K562 (cell line): ENCODE measurements around the gene SEC16A. TPM values are rescaled to one million over a fixed set of nuclear protein-coding genes. Genes with fewer than 3 reads are reported as not detected.

Experiments
- FUS ChIP-seq: fragments of 200-400 bp; formaldehyde crosslinking; optimal IDR thresholded peaks from 2 replicates; pipeline ENCODE3; 2017; ENCODE audit warnings: low read depth, low read length
- KDM5B ChIP-seq: fragments of 200-600 bp; sonication (generic); IDR thresholded peaks from 2 replicates; pipeline ENCODE4 v1.6.1; 2012; ENCODE audit warnings: low read depth, mild to moderate bottlenecking, moderate library complexity, low read length, control low read depth, inconsistent platforms; ENCODE audit not compliant: insufficient replicate concordance
- MAZ ChIP-seq, 2 experiments: fragments of 450-650 bp in 1 of 2; sonication (generic) in 1 of 2; formaldehyde crosslinking; IDR thresholded peaks in 1 of 2; conservative IDR thresholded peaks in 1 of 2; 2 replicates each; pipeline versions ENCODE4 v1.4.0 to v1.5.0; 2020; ENCODE audit warnings: mild to moderate bottlenecking in 1 of 2, missing genetic modification reagents in 1 of 2
- PCBP1 ChIP-seq: fragments of 200-400 bp; formaldehyde crosslinking; IDR thresholded peaks from 2 replicates; pipeline ENCODE4 v1.6.1; 2018; ENCODE audit warnings: mild to moderate bottlenecking, low read depth, low read length; ENCODE audit not compliant: poor library complexity, severe bottlenecking
- PYGO2 ChIP-seq: fragments of 450-650 bp; IDR thresholded peaks from 2 replicates; pipeline ENCODE4 v1.6.1; 2016; ENCODE audit warnings: mild to moderate bottlenecking, missing genetic modification characterization, moderate library complexity, missing compliant biosample characterization
- RBFOX2 ChIP-seq: fragments of 200-400 bp; formaldehyde crosslinking; IDR thresholded peaks from 2 replicates; pipeline ENCODE4 v1.6.1; 2017; ENCODE audit warnings: low read depth, mild to moderate bottlenecking, low read length, moderate library complexity
- RFX7 ChIP-seq: fragments of 250-450 bp; sonication (Bioruptor Pico); IDR thresholded peaks from 2 replicates; pipeline ENCODE4 v1.5.1; 2021; ENCODE audit warnings: mild to moderate bottlenecking
- SIN3A ChIP-seq, 2 experiments: fragments of 150-350 bp in 1 of 2; IDR thresholded peaks; 2 replicates each; pipeline ENCODE4 v1.6.1; 2011 to 2016; ENCODE audit warnings: borderline replicate concordance in 2 of 2, low read depth in 2 of 2, low read length in 2 of 2, mild to moderate bottlenecking in 2 of 2, moderate library complexity in 2 of 2; ENCODE audit not compliant: control insufficient read depth in 1 of 2
- TEAD4 ChIP-seq, 2 experiments: sonication (generic) in 1 of 2; formaldehyde crosslinking in 1 of 2; IDR thresholded peaks; 2 replicates each; pipeline versions ENCODE4 v1.6.1 to v1.8.0; 2012 to 2022; ENCODE audit warnings: borderline replicate concordance in 1 of 2, inconsistent platforms in 1 of 2, low read length in 1 of 2, mild to moderate bottlenecking in 1 of 2, missing genetic modification reagents in 1 of 2
- polyA plus RNA-seq, 8 experiments: library from polyadenylated mRNA; depleted of rRNA in 4 of 8; stranded (reverse) in 5 of 8; unstranded in 3 of 8; fragments of >200 nt; fragmentation: Nextera tagmentation in 2 of 8; fragmentation: Illumina TruSeq in 1 of 8; extraction: Ambion mirVana in 2 of 8; extraction: Trizol in 1 of 8; gene quantifications; 2 replicates each; pipeline versions ENCODE4 v1.2.1 to v1.2.3, GENCODE V29; 2011 to 2014; ENCODE audit warnings: inconsistent platforms in 1 of 8, missing spikeins in 1 of 8
- total RNA-seq, 7 experiments: library from RNA; depleted of rRNA in 6 of 7; stranded (reverse); fragments of >200 nt in 6 of 7; fragmentation: Illumina TruSeq in 2 of 7; extraction: Trizol in 2 of 7; gene quantifications; 2 replicates each; pipeline versions ENCODE4 v1.2.1 to v1.2.3, GENCODE V29; 2011 to 2021; ENCODE audit warnings: low replicate concordance in 1 of 7
- TF ChIP-seq, protein P1 (sequence below), 2 experiments: IDR thresholded peaks; 2 replicates each; pipeline ENCODE4 v1.6.1; 2011; ENCODE audit warnings: borderline replicate concordance in 1 of 2, control low read depth in 1 of 2, low read depth in 1 of 2, low read length in 1 of 2, mild to moderate bottlenecking in 1 of 2, mixed read lengths in 1 of 2, moderate library complexity in 1 of 2; ENCODE audit not compliant: insufficient read depth in 1 of 2, insufficient read length in 1 of 2, poor library complexity in 1 of 2, severe bottlenecking in 1 of 2; ENCODE audit errors: extremely low read depth in 1 of 2
- TF ChIP-seq, protein P2 (sequence below), 3 experiments: fragments of 200-800 bp in 1 of 3; fragments of 250-450 bp in 1 of 3; fragments of 450-650 bp in 1 of 3; sonication (Bioruptor Pico) in 1 of 3; sonication (Bioruptor generic) in 1 of 3; formaldehyde crosslinking in 1 of 3; IDR thresholded peaks; 2 replicates each; pipeline versions ENCODE4 v1.6.1 to v1.8.0; 2016 to 2022; ENCODE audit warnings: mild to moderate bottlenecking in 2 of 3, missing genetic modification characterization in 2 of 3, missing compliant biosample characterization in 1 of 3, moderate library complexity in 1 of 3
- TF ChIP-seq, protein P3 (sequence below), 3 experiments: IDR thresholded peaks in 2 of 3; conservative IDR thresholded peaks in 1 of 3; 2 replicates each; pipeline ENCODE4 v1.5.1; 2011 to 2012; ENCODE audit warnings: low read length in 3 of 3, mild to moderate bottlenecking in 3 of 3, control low read depth in 2 of 3, improper control_type of control experiment in 1 of 3, inconsistent platforms in 1 of 3, low read depth in 1 of 3, mixed read lengths in 1 of 3, moderate library complexity in 1 of 3; ENCODE audit not compliant: insufficient read depth in 2 of 3
- TF ChIP-seq, protein P4 (sequence below): sonication (generic); formaldehyde crosslinking; IDR thresholded peaks from 2 replicates; pipeline ENCODE4 v1.8.1; 2023; ENCODE audit warnings: mild to moderate bottlenecking, missing genetic modification reagents

The SEC16A gene
- total and polyA plus RNA-seq, 9 of the 15 experiments (the other 6 are each of a cell fraction or from before 2014, with no cell fraction given), result 8.3 to 62.8 (median 14.0) TPM

DNA sequence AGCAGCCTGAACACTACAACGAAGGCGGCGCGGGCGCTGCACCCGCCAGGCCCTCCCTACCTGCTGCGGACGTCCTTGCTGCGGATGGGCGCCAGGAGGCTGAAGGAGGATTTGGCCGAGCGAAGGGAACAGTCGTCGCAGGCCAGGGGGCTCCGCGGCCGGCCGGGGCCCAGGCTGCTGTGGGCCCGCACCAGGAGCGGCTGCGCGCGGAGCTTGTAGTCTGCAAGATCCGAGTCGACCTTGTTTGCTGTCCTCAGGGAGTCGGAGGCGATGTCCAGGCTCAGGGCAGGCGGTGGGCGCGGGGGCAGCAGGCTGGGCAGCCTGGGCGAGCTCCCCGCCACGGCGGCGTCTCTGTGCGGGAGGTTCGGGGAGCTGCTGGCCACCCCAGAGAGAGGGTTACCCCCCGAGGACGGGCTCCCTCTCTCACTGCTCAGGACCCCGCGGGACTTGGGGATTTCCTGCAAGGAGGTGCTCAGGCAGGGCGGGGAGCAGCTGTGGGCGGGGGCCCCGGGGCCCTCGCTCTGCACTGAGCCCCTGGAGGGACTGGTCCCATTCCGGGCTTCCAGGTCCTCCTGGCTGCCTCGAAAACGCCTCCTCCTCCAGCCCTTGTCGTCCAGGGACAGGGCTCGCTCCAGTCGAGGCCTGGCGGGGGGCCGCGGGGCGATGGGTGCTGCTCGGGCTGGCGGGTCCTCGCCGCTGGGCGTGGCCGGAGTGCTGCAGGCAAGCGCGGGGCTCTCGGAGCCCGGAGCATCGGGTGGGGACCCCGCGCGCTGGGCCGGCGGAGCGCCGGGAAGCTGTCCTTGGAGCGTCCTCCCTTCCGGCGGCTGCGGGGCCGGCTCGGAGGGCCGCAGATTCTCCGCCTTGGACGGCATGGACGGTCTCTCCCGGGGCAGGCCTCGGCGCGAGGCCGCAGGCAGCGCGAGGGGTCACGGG lies 44.0 kb downstream of the SEC16A start (continued):
- TF ChIP-seq, protein P1, sequence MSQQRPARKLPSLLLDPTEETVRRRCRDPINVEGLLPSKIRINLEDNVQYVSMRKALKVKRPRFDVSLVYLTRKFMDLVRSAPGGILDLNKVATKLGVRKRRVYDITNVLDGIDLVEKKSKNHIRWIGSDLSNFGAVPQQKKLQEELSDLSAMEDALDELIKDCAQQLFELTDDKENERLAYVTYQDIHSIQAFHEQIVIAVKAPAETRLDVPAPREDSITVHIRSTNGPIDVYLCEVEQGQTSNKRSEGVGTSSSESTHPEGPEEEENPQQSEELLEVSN (IDR thresholded peaks at IDR 0.05; ENCODE audit: borderline replicate concordance in 1 of 2, extremely low read depth in 1 of 2, insufficient read depth in 1 of 2, insufficient read length in 1 of 2, low read depth in 1 of 2, low read length in 1 of 2, poor library complexity in 1 of 2, severe bottlenecking in 1 of 2), result peak in 1 of 2 experiments; percentile 8
- TF ChIP-seq RBFOX2 (peak; percentile 38; the same call in 1 of the 2 replicates), FUS (no peak), PCBP1 (peak; percentile 20), PYGO2 (tag) (no peak), MAZ (CRISPR knock-in tag; conservative IDR thresholded peaks at IDR 0.05 in 1 of 2, IDR thresholded peaks at IDR 0.05 in 1 of 2) (0 out of 4 replicates have a peak, but pooled peaks of 1 of the 2 experiments have one; percentile 12), KDM5B (peak; percentile 9), TEAD4 (IDR thresholded peaks at IDR 0.05; ENCODE audit: low read length) (no peak), TEAD4 (CRISPR knock-in tag; IDR thresholded peaks at IDR 0.05; ENCODE audit: borderline replicate concordance) (0 out of 2 replicates have a peak, but pooled peaks have one; percentile 12), RFX7 (CRISPR knock-in tag) (no peak), SIN3A (IDR thresholded peaks at IDR 0.05; ENCODE audit: borderline replicate concordance in 2 of 2, control insufficient read depth in 1 of 2, low read depth in 2 of 2, low read length in 2 of 2) (peak; percentile 9 to 22; a peak in 1 of 4 replicates)
- TF ChIP-seq, protein P2, sequence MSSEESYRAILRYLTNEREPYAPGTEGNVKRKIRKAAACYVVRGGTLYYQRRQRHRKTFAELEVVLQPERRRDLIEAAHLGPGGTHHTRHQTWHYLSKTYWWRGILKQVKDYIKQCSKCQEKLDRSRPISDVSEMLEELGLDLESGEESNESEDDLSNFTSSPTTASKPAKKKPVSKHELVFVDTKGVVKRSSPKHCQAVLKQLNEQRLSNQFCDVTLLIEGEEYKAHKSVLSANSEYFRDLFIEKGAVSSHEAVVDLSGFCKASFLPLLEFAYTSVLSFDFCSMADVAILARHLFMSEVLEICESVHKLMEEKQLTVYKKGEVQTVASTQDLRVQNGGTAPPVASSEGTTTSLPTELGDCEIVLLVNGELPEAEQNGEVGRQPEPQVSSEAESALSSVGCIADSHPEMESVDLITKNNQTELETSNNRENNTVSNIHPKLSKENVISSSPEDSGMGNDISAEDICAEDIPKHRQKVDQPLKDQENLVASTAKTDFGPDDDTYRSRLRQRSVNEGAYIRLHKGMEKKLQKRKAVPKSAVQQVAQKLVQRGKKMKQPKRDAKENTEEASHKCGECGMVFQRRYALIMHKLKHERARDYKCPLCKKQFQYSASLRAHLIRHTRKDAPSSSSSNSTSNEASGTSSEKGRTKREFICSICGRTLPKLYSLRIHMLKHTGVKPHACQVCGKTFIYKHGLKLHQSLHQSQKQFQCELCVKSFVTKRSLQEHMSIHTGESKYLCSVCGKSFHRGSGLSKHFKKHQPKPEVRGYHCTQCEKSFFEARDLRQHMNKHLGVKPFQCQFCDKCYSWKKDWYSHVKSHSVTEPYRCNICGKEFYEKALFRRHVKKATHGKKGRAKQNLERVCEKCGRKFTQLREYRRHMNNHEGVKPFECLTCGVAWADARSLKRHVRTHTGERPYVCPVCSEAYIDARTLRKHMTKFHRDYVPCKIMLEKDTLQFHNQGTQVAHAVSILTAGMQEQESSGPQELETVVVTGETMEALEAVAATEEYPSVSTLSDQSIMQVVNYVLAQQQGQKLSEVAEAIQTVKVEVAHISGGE (CRISPR knock-in tag; IDR thresholded peaks at IDR 0.05), result 0 out of 6 replicates have a peak, but pooled peaks of 1 of the 3 experiments have one; percentile 24
- TF ChIP-seq, protein P3, sequence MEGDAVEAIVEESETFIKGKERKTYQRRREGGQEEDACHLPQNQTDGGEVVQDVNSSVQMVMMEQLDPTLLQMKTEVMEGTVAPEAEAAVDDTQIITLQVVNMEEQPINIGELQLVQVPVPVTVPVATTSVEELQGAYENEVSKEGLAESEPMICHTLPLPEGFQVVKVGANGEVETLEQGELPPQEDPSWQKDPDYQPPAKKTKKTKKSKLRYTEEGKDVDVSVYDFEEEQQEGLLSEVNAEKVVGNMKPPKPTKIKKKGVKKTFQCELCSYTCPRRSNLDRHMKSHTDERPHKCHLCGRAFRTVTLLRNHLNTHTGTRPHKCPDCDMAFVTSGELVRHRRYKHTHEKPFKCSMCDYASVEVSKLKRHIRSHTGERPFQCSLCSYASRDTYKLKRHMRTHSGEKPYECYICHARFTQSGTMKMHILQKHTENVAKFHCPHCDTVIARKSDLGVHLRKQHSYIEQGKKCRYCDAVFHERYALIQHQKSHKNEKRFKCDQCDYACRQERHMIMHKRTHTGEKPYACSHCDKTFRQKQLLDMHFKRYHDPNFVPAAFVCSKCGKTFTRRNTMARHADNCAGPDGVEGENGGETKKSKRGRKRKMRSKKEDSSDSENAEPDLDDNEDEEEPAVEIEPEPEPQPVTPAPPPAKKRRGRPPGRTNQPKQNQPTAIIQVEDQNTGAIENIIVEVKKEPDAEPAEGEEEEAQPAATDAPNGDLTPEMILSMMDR (IDR thresholded peaks at IDR 0.05 in 2 of 3, conservative IDR thresholded peaks at IDR 0.05 in 1 of 3; ENCODE audit: insufficient read depth in 2 of 3, low read depth in 1 of 3, low read length in 3 of 3), result 0 out of 6 replicates have a peak, but pooled peaks of 1 of the 3 experiments have one; percentile 5
- TF ChIP-seq, protein P4, sequence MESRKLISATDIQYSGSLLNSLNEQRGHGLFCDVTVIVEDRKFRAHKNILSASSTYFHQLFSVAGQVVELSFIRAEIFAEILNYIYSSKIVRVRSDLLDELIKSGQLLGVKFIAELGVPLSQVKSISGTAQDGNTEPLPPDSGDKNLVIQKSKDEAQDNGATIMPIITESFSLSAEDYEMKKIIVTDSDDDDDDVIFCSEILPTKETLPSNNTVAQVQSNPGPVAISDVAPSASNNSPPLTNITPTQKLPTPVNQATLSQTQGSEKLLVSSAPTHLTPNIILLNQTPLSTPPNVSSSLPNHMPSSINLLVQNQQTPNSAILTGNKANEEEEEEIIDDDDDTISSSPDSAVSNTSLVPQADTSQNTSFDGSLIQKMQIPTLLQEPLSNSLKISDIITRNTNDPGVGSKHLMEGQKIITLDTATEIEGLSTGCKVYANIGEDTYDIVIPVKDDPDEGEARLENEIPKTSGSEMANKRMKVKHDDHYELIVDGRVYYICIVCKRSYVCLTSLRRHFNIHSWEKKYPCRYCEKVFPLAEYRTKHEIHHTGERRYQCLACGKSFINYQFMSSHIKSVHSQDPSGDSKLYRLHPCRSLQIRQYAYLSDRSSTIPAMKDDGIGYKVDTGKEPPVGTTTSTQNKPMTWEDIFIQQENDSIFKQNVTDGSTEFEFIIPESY (CRISPR knock-in tag), result no peak
